ENCODE measurements around the gene PSMD1.

PSMD1 gene

DNA sequence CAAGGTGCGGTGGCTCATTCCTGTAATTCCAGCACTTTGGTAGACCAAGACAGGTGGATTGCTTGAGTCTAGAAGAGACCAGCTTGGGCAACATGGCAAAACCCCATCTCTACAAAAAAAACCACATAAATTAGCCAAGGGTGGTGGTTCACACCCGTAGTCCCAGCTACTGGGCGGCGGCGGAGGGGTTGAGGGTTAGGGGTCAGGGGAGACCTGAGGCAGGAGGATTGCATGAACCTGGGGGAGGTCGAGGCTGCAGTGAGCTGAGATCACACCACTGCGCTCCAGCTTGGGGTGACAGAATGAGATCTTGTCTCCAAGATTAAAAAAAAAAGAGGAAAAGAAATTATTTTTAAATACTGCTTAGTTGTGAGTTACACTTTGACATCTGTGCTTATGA lies 69.5 kb downstream of the PSMD1 start:
- DNase-seq (ENCODE audit: extremely low read depth, insufficient read length): no peak
- Histone ChIP-seq H3K27me3 (replicated peaks; ENCODE audit: control insufficient read depth, insufficient read depth, low read length) (no peaks in the 10 kb centered on the region), H3K36me3 (ENCODE audit: control insufficient read depth, insufficient read depth, low read length) (no peaks in the 10 kb centered on the region), H3K4me3 (replicated peaks; ENCODE audit: low read depth, low read length) (no peak overlapping the region)
- TF ChIP-seq, protein P1, sequence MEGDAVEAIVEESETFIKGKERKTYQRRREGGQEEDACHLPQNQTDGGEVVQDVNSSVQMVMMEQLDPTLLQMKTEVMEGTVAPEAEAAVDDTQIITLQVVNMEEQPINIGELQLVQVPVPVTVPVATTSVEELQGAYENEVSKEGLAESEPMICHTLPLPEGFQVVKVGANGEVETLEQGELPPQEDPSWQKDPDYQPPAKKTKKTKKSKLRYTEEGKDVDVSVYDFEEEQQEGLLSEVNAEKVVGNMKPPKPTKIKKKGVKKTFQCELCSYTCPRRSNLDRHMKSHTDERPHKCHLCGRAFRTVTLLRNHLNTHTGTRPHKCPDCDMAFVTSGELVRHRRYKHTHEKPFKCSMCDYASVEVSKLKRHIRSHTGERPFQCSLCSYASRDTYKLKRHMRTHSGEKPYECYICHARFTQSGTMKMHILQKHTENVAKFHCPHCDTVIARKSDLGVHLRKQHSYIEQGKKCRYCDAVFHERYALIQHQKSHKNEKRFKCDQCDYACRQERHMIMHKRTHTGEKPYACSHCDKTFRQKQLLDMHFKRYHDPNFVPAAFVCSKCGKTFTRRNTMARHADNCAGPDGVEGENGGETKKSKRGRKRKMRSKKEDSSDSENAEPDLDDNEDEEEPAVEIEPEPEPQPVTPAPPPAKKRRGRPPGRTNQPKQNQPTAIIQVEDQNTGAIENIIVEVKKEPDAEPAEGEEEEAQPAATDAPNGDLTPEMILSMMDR (IDR thresholded peaks at IDR 0.05; ENCODE audit: insufficient read depth, low read length, poor library complexity, severe bottlenecking): no peak

DNA sequence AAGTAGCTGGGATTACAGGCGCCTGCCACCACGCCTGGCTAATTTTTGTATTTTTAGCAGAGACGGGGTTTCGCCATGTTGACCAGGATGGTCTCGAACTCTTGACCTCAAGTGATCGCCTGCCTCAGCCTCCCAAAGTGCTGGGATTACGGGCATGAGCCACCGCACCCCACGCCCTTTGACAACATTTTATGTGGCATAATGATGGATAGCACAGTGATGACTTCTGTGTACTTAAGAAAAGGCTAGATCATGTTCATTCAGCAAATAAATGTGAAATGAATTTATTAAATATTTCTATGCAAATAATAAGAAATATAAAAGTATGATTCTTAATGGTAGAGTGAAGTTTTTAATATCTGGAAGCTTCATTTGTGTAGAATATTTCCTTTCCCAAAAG lies 70.8 kb downstream of the PSMD1 start:
- TF ChIP-seq, protein P1 (IDR thresholded peaks at IDR 0.05; ENCODE audit: insufficient read depth, low read length, poor library complexity, severe bottlenecking): no peak
- H3K36me3 ChIP-seq (ENCODE audit: control insufficient read depth, insufficient read depth, low read length): no peaks in the 10 kb centered on the region
- no peak for DNase-seq (ENCODE audit: extremely low read depth, insufficient read length)
- H3K4me3 ChIP-seq (replicated peaks; ENCODE audit: low read depth, low read length): no peak overlapping the region
- H3K27me3 ChIP-seq (replicated peaks; ENCODE audit: control insufficient read depth, insufficient read depth, low read length): no peaks in the 10 kb centered on the region

DNA sequence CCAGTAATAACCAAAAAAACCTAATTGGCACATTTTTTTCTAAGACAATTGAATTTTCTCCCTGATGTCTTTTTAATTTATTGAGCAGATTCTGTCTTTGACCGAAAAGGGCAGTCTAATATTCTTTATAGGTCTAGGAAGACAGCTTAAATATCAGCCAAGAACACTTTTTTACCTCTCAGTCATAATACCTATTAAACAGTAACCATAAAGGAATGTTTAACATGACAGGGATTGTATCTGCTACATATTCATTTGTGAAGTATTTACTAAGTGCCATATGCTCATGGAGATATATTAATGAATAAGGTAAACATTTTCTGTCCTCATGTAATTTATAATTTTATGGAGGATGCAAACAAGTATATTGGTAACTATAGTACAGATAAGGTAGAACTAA lies 71.3 kb downstream of the PSMD1 start:
- DNase-seq (ENCODE audit: extremely low read depth, insufficient read length): no peak
- TF ChIP-seq, protein P1 (IDR thresholded peaks at IDR 0.05; ENCODE audit: insufficient read depth, low read length, poor library complexity, severe bottlenecking): no peak
- Histone ChIP-seq H3K4me3 (replicated peaks; ENCODE audit: low read depth, low read length) (no peak overlapping the region), H3K36me3 (ENCODE audit: control insufficient read depth, insufficient read depth, low read length) (no peaks in the 10 kb centered on the region), H3K27me3 (replicated peaks; ENCODE audit: control insufficient read depth, insufficient read depth, low read length) (no peaks in the 10 kb centered on the region)

DNA sequence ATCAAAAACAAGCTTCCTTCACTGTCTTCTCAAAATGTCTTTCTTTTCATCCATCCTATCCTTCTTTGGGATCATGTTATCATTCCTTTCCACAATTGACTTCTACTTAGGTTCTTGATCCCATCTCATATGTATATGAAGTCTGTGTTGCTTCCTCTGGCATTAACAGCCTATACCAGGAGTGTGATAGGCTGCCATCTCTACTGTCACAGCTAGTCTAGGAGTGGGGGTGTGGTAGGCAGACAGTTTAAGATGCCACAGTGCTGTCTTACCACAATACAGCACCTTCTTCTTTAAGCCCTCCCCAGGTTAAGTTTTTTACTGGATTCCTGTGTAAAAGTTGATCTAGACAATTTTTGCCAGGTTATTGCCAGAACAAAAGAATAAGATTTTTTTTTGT lies 71.9 kb downstream of the PSMD1 start:
- DNase-seq (ENCODE audit: extremely low read depth, insufficient read length): no peak
- Histone ChIP-seq H3K4me3 (replicated peaks; ENCODE audit: low read depth, low read length) (no peak overlapping the region), H3K27me3 (replicated peaks; ENCODE audit: control insufficient read depth, insufficient read depth, low read length) (no peaks in the 10 kb centered on the region), H3K36me3 (ENCODE audit: control insufficient read depth, insufficient read depth, low read length) (no peaks in the 10 kb centered on the region)
- TF ChIP-seq, protein P1 (IDR thresholded peaks at IDR 0.05; ENCODE audit: insufficient read depth, low read length, poor library complexity, severe bottlenecking): no peak

DNA sequence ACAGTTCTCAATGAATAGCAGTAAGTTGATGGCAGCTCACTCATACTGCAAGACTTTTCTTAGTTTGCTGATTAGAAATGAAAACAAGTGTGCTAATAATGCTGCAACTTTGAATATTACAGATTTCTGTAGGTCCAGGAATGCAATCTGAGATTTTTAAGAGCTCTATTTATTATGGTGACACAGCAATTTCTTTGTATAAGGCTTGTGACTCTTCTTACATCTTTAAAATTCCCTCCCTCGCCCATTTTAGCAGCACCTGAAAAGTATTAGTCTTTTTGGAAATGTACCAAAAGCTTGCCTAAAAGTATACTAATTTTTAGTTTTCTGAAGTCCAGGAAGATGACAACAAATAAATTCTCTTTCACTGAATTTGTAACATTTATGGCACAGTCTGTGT lies 72.5 kb downstream of the PSMD1 start:
- Histone ChIP-seq H3K27me3 (replicated peaks; ENCODE audit: control insufficient read depth, insufficient read depth, low read length) (no peaks in the 10 kb centered on the region), H3K4me3 (replicated peaks; ENCODE audit: low read depth, low read length) (no peak overlapping the region), H3K36me3 (ENCODE audit: control insufficient read depth, insufficient read depth, low read length) (no peaks in the 10 kb centered on the region)
- TF ChIP-seq, protein P1 (IDR thresholded peaks at IDR 0.05; ENCODE audit: insufficient read depth, low read length, poor library complexity, severe bottlenecking): no peak
- DNase-seq (ENCODE audit: extremely low read depth, insufficient read length): no peak

DNA sequence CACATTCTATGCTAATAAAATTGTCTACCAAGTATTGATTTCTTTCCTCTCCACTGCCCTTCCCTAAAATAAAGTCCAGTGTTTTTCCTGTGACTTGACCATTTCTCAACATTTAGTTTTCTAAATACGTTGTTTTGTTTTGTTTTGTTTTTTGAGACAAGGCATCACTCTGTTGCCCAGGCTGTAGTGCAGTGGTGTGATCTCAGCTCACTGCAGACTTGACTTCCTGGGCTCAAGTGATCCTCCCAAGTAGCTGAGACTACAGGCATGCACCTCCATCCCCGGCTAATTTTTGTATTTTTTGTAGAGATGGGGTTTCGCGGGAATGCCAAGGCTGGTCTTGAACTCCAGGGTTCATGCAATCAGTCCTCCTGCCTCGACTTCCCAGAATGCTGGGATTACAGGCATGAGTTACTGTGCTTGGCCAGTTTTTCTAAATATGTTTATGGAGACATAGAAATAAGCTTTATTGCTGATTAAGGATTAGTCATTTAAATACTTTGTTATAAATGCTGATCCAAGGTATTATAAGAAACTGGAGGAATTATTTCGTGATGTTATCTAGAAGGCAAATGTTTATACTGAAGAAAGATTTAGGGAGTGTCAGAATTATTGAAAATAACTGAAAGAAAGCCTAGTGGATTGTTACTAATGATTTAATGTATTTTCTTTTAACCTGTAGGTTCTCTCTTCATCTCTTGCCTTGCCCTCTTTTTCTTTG lies 73.8 kb downstream of the PSMD1 start:
- no peaks in the 10 kb centered on the region for H3K36me3 ChIP-seq (ENCODE audit: control insufficient read depth, insufficient read depth, low read length)
- TF ChIP-seq, protein P1 (IDR thresholded peaks at IDR 0.05; ENCODE audit: insufficient read depth, low read length, poor library complexity, severe bottlenecking): no peak
- DNase-seq (ENCODE audit: extremely low read depth, insufficient read length): no peak
- no peak overlapping the region for H3K4me3 ChIP-seq (replicated peaks; ENCODE audit: low read depth, low read length)
- H3K27me3 ChIP-seq (replicated peaks; ENCODE audit: control insufficient read depth, insufficient read depth, low read length): no peaks in the 10 kb centered on the region

Data from GM06990 (cell line).